ENCODE measurements around the gene UBE2E2.

DNA sequence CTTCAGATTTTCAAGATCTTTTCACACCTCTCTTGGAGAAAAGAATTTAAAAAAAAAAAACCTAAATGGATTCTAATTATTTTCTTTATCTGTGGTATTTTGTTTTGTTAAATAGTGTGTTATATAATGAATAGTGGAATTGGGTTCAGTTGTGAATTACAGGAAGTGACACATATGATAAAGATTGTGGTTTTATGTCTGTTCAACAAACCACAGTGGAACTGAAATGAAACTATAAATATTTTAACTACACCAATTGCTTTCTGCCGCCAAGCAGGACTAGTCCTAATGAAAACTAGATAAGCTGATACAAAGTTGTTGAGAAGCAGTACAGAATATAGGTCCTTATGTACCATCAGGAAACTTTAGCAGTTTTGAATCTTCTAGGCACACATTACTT is 121.6 kb downstream of the UBE2E2 start:
- TF ChIP-seq, protein P1, sequence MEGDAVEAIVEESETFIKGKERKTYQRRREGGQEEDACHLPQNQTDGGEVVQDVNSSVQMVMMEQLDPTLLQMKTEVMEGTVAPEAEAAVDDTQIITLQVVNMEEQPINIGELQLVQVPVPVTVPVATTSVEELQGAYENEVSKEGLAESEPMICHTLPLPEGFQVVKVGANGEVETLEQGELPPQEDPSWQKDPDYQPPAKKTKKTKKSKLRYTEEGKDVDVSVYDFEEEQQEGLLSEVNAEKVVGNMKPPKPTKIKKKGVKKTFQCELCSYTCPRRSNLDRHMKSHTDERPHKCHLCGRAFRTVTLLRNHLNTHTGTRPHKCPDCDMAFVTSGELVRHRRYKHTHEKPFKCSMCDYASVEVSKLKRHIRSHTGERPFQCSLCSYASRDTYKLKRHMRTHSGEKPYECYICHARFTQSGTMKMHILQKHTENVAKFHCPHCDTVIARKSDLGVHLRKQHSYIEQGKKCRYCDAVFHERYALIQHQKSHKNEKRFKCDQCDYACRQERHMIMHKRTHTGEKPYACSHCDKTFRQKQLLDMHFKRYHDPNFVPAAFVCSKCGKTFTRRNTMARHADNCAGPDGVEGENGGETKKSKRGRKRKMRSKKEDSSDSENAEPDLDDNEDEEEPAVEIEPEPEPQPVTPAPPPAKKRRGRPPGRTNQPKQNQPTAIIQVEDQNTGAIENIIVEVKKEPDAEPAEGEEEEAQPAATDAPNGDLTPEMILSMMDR (conservative IDR thresholded peaks at IDR 0.05 in 1 of 2, IDR thresholded peaks at IDR 0.05 in 1 of 2; ENCODE audit: extremely low read depth in 1 of 2, insufficient read depth in 1 of 2, low read depth in 1 of 2, low read length in 2 of 2) = no peak
- no peak for TF ChIP-seq EZH2 (IDR thresholded peaks at IDR 0.05; ENCODE audit: borderline replicate concordance, low read length)
